GM18907 (cell line): ENCODE data around the gene MRPS16.

ENCODE experiments used
- ATAC-seq: cut with Tn5 transposase; IDR thresholded peaks from one replicate; pipeline ENCODE4 v1.9.1; 2021; ENCODE audit warnings: mild to moderate bottlenecking, moderate library complexity; ENCODE audit not compliant: unreplicated experiment

Gene MRPS16

DNA sequence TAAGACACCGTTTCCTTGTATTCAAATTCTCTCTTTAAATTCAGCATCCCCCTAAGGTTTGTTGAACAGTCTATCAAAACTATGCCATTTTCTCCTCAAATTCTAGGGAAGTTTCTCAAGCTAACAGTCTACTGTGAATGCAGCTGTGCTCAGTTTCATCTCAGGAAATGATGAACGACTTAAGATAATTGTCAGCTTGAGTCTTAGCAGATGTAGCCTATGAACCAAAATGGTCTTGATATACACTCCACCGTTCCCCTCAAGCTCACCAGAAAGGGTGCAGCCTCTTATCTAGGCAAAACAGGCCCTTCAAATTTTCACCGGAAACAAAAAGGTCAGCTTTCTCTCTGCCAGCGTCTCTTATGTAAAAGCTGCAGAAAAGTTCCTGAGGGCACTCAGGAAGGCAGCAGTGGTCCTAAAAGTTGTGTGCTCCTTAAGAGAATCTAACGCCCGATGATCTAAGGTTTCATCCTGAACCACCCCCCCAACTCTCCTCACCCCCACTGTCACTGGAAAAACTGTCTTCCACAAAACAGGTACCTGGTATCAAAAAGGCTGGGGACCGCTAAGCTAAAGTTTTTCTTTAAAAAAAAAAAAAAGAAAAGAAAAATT is 7.5 kb downstream of the MRPS16 start:
- ATAC-seq: no peak

DNA sequence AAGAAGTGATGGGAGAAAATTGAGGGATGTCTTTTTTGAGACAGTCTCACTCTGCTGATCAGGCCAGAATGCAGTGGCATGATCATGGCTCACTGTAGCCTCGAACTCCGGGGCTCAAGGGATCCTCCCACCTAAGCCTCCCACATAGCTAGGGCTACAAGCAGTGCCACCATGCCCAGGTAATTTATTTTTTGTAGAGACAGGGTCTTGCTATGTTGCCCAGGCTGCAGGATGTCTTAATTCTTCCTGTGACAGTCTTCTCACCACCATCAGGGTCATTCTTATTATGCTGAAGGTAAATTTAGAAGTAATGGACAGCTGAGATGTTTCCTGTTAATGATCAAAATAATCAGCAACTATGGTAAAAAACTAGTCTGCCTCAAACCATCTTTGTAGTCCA is 12.5 kb downstream of the MRPS16 start:
- ATAC-seq: no peak

DNA sequence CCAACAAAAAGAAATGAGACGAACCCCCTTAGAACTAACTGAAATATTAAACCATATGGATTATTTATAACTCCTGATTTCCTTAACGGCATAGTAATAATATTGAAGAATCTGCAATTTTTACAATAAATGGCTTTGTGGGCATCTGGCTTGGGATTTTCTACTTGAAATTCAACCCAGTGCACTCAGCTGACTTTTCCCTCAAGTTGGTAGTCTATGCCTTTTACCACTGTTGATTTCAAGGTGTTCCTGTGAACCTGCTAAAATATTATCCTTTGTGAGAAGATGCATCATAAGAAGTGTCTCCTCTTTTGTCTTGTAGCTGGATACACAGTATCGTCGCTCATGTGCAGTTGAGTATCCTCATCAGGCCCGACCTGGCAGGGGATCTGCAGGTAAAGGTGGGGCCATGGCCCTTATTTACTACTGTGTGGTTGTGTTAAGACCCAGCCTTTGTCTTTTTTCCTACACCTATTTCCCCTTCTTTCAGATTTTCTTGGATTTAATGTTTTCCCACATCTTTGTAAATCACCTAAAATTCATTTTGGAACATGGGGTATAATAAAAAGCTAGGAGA is 13.4 kb downstream of the MRPS16 start:
- ATAC-seq: no peak

DNA sequence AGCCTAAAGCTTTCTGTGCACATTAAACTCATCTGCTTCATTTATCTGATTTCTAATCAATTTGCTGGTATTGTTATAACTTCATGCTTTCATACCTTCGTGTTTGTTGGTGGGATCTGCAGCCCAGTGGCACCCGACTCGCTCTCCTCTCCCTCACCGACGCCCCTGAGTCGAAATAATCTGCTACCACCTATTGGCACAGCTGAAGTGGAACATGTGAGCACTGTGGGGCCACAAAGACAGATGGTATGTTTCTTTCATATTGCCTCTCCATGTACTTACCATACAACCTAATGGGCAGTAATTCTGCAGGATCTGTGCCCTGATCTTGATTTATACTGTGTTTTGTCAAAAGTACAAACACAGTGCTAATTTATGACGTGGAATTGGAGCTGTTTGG is 17.7 kb downstream of the MRPS16 start:
- no peak for ATAC-seq

DNA sequence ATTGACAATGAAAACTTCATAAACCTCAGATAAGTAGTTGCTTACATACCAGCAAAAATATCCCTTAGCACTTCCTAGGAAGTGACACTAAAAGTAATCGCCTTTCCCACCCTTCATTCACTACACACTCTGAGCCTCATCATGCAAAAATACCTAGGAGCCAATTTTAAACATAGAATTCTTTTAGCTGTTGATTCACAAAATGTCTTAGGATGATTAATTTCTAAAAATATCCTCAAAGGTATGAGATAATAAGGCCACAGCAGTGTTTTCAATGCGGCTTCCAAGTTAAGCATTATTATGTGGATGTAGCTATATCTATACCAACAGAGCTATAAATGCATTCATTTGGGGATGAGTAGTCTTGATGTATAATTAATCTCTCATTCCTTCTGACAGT is 18.6 kb downstream of the MRPS16 start:
- ATAC-seq: no peak

DNA sequence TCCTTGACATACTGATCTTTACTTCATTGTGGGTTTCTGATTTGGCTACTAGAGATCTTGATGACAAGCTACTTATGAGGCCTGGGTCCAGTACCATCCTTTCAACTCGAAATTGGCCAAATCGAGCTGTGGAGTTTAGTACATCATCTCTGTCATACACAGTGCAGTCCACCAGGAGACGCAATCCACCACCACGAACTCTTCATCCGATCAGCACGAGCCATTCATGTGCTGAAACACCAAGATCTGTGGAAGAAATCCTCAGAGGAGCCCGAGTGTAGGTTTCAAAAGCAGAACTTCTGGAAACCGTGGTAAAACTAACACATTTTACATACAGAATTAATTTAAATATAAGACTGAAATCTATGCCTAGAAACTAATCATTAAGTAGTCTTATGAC is 19.6 kb downstream of the MRPS16 start:
- ATAC-seq: no peak

DNA sequence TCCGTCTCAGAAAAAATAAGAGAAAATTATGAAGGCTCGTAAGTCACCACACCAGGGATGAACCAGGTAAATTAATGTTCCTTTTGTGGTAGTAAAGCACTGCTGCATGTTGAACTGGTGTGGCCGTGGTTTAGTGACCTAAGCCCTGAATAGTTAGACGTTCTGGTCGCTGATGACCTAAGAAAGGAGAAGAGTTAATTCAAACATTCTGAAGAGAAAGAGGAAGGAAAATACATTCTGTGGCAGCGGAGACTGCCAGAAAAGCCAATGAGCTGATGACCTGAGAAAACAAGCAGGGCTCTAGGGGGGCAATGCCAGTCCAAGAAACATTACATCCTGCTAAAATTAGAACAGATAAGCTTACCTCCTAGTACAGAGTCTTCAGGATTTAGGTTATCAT is 22.9 kb downstream of the MRPS16 start:
- ATAC-seq: no peak

DNA sequence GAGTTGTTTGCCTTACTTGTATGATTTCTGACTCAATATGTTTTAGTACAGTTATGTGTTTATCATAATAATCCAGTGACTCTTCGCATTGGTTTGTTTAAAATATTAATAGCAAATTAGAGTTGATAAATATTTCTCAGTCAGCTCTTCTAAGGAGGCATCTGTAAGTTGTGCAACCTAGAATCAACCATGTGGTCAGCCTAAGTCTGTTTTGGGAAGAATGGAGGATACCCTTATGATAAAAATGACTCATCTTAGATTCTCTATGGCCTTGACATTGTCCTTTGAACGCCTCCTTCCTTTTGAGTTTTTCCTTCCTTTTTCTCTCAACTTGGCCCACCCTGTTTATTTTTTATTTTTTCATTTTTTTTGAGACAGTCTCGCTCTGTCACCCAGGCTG is 24.2 kb downstream of the MRPS16 start:
- ATAC-seq: no peak

DNA sequence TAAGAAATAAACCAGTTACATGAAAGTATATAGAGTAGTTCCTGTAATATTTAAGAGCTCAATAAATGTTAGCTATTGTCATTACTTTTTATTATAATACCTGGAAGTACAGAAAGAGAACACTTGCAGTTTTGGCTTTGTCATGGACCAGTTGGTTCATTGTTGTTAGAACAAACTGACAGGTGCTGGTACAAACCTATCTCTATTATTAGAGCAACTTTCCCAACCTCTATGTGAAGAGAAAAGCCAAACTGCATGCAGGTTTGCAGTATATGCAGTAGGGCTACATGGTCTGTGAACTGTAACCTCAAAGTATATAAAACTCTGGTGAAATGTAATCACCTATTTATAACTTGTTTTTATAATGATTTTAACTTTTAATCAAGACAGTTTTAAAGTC is 25.8 kb downstream of the MRPS16 start:
- ATAC-seq: no peak

DNA sequence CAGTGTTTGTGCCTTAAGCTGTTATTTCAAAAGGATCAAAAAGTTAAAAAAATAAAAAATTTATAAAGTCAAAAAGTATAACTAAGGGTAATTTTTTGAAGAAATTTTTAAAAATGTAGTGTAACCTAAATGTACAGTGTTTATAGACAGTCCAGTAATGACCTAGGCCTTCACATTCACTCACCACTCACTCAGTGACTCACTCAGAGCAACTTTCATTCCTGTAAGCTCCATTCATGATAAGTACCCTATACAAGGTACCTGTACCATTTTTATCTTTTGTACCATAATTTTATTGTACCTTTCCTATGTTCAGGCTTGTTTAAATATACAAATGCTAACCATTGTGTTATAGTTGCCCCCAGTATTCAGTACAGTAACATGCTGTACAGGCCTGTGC is 26.9 kb downstream of the MRPS16 start:
- no peak for ATAC-seq

DNA sequence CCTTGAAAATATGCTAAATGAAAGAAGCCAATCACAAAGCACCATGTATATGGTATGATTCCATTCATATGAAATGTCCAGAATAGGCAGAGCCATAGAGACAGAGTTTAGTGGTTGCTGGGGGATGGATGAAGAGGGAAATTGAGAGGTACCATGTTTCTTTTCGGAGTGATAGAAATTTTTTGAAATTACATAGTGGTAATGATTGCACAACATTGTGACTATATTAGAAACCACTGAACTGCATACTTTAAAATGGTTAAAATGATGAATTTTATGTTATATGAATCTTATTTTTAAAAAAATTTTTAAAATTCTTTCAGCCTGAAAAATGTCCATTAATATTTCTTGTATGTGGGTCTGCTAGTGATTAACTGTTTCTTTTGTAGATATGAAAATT is 31.5 kb downstream of the MRPS16 start:
- no peak for ATAC-seq

DNA sequence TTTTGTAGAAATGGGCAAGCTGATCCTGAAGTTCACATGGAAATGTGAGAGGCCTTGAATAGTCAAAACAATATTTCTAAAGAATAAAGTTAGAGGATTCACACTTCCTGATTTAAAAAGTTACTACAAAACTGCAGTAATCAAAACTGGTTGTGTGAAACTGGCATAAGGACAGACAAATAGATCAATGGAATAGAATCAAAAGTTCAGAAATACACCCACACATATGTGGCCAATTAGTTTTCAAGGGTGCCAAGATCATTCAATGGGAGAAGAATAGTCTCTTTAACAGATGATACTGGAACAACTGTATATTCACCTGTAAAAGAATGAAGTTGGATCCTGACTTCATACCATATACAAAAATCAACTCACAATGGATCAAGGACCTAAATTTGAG is 33.1 kb downstream of the MRPS16 start:
- ATAC-seq: no peak

DNA sequence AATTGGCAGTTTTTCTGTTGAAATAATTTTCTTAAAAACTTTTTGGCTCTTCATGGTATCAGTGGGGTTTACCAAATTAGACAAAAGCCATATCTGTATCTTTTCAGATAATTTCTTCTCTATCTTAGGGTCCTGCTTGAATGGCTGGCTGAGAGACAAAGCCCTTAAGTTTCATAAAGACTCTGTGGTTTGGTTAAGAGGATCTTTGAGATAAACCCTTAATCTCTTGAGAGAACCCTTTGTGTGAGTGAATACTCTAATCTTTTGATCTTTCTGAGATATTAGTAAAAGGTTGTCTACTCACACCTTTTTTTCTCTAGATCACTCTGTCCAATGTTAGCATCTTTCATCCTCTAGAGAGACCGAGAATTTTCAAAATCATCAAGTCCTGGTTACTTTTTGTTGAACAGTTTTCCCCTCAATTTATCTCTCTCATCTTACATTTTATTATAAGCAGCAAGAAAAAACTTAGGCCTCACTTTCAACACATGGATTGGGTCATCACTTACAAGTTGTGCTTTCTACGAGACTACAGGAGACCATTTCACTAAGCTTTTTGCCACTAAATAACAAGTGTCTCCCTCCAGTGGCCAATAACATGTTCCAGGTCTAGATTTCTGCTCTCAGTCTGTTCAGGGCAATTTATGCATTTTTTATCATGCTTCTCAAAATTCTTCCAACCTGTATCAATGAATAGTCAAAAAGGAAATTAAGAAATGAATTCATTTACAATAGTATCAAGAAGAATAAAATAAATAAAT is 33.8 kb downstream of the MRPS16 start:
- ATAC-seq: no peak

DNA sequence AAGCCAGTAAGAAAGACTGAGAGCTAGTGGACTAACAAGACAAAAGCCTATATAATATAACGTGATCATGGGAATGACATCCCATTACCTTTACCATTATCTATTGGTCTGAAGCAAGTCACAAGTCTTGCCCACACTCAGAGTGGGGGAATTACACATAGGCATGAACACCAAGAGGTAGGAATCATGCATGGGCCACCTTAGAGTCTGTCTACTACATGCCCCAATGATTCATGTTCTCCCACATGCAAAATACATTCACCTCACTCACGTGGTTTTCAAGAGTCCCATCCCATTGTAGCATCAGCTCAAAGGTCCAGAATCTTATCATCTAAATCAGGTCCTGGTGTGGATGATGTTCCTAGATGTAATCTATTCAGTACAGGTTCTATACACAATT is 34.8 kb downstream of the MRPS16 start:
- no peak for ATAC-seq

DNA sequence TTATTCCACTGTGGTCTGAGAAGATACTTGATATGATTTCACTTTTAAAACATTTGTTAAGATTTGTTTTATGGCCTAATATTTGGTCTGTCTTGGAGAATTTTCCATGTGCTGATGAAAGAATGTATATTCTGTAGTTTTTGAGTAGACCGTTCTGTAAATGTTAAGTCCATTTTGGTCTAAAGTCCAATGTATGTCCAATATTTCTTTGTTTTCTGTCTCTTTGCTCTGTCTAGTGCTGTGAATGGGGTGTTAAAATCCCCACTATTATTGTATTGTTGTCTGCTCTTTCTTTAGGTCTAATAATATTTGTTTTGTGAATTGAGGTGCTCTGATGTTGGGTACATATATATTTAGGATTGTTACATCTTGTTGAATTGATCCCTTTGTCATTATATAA is 36.7 kb downstream of the MRPS16 start:
- ATAC-seq: no peak

DNA sequence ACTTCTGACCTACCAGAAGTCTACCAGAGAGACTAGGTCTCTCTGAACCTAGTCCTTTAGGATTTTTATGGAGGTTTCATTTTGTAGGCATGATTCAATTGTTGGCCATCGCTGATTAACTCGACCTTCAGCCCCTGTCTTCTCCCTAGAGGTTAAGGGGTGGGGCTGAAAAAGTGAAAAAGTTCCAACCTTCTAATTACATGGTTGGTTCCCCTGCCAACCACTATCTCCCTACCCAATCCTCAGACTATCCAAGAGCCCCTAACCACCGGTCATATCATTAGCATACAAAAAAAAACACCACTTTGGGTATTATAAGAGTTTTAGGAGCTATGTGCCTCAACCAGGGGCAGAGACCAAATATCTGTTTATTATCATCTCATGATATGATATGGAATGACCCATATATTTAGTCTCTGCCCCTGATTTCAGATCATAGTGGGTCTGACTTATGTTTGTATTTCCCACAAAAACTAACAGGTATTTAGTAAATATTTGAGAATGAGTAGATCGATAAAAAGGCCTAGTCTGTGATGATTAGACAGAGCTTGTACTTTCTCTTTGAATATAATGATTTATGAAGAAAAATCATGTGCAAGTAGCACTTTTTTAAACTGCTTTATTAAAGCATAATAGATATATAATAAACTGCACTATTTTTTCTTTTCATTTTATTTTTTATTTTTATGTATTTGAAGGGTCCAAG is 41.2 kb downstream of the MRPS16 start:
- ATAC-seq: no peak

DNA sequence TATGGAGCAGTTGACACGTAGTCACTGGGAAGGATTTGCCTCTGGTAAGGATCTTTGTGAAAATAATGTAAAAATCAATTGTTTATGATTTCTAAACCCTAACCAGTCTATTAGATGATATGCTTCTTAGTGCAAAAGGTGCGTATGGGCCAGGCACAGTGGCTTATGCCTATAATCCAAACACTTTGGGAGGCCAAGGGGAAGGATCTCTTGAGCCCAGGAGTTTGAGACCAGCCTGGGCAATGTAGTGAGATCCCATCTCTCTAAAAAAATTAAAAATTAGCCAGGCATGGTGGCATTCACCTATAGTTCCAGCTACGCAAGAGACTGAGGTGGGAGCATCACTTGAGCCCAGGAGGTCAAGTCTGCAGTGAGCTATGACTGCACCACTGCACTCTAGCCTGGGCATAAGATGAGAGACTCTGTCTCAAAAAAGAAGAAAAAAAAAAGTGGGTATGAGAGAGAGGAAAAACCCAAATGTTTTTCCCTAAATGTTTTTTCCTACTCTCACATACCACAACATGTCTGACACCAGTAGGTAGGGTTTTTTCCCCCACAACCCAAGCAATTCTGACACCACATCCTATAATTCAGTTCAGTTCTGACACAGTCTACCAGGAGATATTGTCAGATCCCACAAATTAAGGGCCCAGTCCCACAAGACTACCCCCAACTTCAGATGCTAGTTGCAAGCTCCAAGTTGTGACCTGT is 41.9 kb downstream of the MRPS16 start:
- no peak for ATAC-seq

DNA sequence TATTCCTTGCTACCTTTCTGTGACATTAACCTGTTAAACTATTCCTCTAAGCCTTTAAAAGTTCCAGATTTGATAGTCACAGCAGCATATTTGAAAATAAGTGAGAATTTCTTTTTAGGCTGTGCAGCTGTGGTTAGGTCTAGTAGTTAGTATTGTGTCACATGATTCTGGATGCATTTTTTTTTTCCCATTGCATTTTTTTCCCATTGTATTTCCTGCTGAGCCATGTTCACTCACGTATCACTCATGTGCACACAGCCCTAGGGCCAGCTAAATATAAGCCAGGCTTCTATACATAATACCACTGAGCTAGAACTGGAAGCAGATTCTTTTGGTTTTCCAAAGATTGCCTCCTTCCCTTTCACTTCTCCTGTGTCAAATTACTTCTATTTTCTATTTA is 42.7 kb downstream of the MRPS16 start:
- ATAC-seq: no peak

DNA sequence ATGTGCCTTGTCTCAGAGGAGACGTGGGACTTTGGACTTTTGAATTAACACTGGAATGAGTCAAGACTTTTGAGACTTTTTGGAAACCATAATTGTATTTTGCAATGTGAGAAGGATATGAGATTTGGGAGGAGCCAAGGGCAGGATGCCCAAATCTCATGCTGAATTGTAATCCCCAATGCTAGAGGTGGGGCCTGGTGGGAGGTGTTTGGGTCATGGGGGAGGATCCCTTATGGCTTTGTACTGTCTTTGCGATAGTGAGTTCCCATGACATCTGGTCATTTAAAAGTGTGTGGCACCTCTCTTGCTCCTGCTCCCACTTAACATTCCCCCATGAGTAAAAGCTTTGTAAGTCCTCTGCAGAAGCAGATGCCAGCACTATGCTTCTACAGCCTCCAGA is 44.6 kb downstream of the MRPS16 start:
- no peak for ATAC-seq

DNA sequence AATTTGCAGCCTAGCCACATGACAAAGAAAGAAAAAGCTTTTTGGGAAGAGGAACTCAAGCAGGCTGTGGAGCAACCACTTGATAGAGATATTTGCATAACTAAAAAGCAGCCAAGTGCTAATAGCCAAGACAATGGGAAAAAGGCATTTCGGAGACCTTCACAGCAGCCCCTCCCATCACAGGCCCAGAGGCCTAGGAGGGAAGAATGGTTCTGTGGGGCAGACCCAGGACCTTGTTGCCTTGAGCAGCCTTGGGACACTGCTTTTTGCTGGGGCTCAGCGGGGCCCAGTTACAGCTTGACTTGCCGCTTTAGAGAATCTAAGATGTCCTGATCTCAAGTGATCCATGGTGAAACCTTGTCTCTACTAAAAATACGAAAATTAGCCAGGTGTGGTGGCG is 46.1 kb downstream of the MRPS16 start:
- no peak for ATAC-seq

DNA sequence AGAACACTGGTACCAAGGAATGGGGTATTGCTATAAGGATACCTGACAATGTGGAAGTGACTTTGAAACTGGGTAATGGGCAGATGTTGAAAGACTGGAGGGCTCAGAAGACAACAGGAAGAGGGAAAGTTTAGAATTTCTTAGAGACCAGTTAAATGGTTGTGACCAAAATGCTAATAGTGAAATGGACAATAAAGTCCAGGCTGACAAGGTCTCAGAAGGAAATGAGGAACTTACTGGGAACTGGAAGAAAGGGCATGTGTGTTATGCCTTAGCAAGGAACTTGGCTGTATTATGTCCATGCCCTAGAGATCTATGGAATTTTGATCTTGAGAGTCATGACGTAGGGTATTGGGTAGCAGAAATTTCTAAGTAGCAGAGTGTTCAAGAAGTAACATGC is 46.6 kb downstream of the MRPS16 start:
- ATAC-seq: no peak
